Liver (tissue), 3 donors: Measurements from ENCODE around the gene FAM53B.

Experiments used
- EGR1 ChIP-seq, 2 donors: IDR thresholded peaks; 2 replicates each; pipeline ENCODE4 v1.6.1; 2016 to 2018; ENCODE audit warnings: antibody characterized with exemption in 2 of 2, low read depth in 2 of 2
- GABPA ChIP-seq, 2 donors: IDR thresholded peaks in 1 of 2; conservative IDR thresholded peaks in 1 of 2; 2 replicates each; pipeline ENCODE4 v1.6.1; 2016; ENCODE audit warnings: antibody characterized with exemption in 2 of 2, mild to moderate bottlenecking in 1 of 2, moderate library complexity in 1 of 2
- HNF4A ChIP-seq, 2 donors: conservative IDR thresholded peaks; 2 replicates each; pipeline ENCODE4 v1.6.1; 2016; ENCODE audit warnings: antibody characterized with exemption in 2 of 2, mild to moderate bottlenecking in 2 of 2
- HNF4G ChIP-seq: IDR thresholded peaks from 2 replicates; pipeline ENCODE4 v1.6.1; 2016; ENCODE audit warnings: antibody characterized with exemption
- JUND ChIP-seq, 2 donors: IDR thresholded peaks; 2 replicates each; pipeline ENCODE4 v1.6.1; 2016; ENCODE audit warnings: antibody characterized with exemption in 2 of 2
- RXRA ChIP-seq, 2 donors: IDR thresholded peaks; 2 replicates each; pipeline ENCODE4 v1.6.1; 2017 to 2018; ENCODE audit warnings: antibody characterized with exemption in 2 of 2, mild to moderate bottlenecking in 1 of 2
- TAF1 ChIP-seq: conservative IDR thresholded peaks from 2 replicates; pipeline ENCODE4 v1.6.1; 2016; ENCODE audit warnings: antibody characterized with exemption, mild to moderate bottlenecking
- YY1 ChIP-seq: IDR thresholded peaks from 2 replicates; pipeline ENCODE4 v1.6.1; 2016; ENCODE audit warnings: antibody characterized with exemption, mild to moderate bottlenecking
- TF ChIP-seq, protein P1 (sequence below): IDR thresholded peaks from 2 replicates; pipeline ENCODE4 v1.6.1; 2016; ENCODE audit warnings: antibody characterized with exemption
- TF ChIP-seq, protein P2 (sequence below): fragments of 150-350 bp; IDR thresholded peaks from 2 replicates; pipeline ENCODE4 v1.5.1; 2017; ENCODE audit warnings: improper control_type of control experiment, low read depth, low read length; ENCODE audit not compliant: missing input control
- TF ChIP-seq, protein P3 (sequence below): IDR thresholded peaks from 2 replicates; pipeline ENCODE4 v1.6.1; 2016; ENCODE audit warnings: antibody characterized with exemption
- TF ChIP-seq, protein P4 (sequence below): IDR thresholded peaks from 2 replicates; pipeline ENCODE4 v1.6.1; 2016; ENCODE audit warnings: antibody characterized with exemption
- TF ChIP-seq, protein P5 (sequence below): IDR thresholded peaks from 2 replicates; pipeline ENCODE4 v1.6.1; 2016; ENCODE audit warnings: antibody characterized with exemption, mild to moderate bottlenecking
- donor health status: healthy.
- donor health status: healthy.

DNA sequence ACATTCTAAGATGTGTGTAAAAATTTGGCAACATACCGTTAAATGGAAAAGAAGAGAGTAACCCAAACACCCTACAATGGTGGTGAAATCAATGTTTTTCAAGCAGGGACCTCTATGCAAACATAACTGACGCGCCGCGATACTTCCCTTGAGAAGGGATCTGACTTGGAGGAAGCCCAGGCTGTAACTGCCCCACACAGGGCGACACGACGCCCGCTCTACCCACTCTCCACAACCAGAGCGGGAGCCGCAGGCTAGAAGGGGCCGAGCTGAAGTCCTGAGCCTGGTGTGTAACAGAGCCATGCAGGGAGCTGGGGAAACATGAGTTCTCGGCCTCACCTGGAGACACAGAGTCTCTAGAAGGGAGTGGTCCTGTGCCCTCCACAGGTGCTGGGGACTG, 120.2 kb downstream of the FAM53B start:
- TF ChIP-seq, protein P1, sequence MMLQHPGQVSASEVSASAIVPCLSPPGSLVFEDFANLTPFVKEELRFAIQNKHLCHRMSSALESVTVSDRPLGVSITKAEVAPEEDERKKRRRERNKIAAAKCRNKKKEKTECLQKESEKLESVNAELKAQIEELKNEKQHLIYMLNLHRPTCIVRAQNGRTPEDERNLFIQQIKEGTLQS = no peak
- TF ChIP-seq, protein P2, sequence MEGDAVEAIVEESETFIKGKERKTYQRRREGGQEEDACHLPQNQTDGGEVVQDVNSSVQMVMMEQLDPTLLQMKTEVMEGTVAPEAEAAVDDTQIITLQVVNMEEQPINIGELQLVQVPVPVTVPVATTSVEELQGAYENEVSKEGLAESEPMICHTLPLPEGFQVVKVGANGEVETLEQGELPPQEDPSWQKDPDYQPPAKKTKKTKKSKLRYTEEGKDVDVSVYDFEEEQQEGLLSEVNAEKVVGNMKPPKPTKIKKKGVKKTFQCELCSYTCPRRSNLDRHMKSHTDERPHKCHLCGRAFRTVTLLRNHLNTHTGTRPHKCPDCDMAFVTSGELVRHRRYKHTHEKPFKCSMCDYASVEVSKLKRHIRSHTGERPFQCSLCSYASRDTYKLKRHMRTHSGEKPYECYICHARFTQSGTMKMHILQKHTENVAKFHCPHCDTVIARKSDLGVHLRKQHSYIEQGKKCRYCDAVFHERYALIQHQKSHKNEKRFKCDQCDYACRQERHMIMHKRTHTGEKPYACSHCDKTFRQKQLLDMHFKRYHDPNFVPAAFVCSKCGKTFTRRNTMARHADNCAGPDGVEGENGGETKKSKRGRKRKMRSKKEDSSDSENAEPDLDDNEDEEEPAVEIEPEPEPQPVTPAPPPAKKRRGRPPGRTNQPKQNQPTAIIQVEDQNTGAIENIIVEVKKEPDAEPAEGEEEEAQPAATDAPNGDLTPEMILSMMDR = no peak
- TF ChIP-seq RXRA (IDR thresholded peaks at IDR 0.05) (no peak), YY1 (no peak), HNF4G (no peak), EGR1 (IDR thresholded peaks at IDR 0.05; ENCODE audit: low read depth in 2 of 2) (no peak), TAF1 (no peak), HNF4A (conservative IDR thresholded peaks at IDR 0.05) (no peak), GABPA (IDR thresholded peaks at IDR 0.05 in 1 of 2, conservative IDR thresholded peaks at IDR 0.05 in 1 of 2) (no peak), JUND (IDR thresholded peaks at IDR 0.05) (no peak)
- TF ChIP-seq, protein P3, sequence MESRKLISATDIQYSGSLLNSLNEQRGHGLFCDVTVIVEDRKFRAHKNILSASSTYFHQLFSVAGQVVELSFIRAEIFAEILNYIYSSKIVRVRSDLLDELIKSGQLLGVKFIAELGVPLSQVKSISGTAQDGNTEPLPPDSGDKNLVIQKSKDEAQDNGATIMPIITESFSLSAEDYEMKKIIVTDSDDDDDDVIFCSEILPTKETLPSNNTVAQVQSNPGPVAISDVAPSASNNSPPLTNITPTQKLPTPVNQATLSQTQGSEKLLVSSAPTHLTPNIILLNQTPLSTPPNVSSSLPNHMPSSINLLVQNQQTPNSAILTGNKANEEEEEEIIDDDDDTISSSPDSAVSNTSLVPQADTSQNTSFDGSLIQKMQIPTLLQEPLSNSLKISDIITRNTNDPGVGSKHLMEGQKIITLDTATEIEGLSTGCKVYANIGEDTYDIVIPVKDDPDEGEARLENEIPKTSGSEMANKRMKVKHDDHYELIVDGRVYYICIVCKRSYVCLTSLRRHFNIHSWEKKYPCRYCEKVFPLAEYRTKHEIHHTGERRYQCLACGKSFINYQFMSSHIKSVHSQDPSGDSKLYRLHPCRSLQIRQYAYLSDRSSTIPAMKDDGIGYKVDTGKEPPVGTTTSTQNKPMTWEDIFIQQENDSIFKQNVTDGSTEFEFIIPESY = no peak
- TF ChIP-seq, protein P4, sequence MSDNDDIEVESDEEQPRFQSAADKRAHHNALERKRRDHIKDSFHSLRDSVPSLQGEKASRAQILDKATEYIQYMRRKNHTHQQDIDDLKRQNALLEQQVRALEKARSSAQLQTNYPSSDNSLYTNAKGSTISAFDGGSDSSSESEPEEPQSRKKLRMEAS = no peak
- TF ChIP-seq, protein P5, sequence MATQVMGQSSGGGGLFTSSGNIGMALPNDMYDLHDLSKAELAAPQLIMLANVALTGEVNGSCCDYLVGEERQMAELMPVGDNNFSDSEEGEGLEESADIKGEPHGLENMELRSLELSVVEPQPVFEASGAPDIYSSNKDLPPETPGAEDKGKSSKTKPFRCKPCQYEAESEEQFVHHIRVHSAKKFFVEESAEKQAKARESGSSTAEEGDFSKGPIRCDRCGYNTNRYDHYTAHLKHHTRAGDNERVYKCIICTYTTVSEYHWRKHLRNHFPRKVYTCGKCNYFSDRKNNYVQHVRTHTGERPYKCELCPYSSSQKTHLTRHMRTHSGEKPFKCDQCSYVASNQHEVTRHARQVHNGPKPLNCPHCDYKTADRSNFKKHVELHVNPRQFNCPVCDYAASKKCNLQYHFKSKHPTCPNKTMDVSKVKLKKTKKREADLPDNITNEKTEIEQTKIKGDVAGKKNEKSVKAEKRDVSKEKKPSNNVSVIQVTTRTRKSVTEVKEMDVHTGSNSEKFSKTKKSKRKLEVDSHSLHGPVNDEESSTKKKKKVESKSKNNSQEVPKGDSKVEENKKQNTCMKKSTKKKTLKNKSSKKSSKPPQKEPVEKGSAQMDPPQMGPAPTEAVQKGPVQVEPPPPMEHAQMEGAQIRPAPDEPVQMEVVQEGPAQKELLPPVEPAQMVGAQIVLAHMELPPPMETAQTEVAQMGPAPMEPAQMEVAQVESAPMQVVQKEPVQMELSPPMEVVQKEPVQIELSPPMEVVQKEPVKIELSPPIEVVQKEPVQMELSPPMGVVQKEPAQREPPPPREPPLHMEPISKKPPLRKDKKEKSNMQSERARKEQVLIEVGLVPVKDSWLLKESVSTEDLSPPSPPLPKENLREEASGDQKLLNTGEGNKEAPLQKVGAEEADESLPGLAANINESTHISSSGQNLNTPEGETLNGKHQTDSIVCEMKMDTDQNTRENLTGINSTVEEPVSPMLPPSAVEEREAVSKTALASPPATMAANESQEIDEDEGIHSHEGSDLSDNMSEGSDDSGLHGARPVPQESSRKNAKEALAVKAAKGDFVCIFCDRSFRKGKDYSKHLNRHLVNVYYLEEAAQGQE = no peak
